GM12892 (cell line): ENCODE results near the gene DSTYK.

Experiments used
- POLR2A ChIP-seq: IDR thresholded peaks from 2 replicates; pipeline ENCODE4 v1.6.1; 2011; ENCODE audit warnings: low read depth, low read length, control low read depth
- POLR2AphosphoS5 ChIP-seq: IDR thresholded peaks from 2 replicates; pipeline ENCODE4 v1.6.1; 2011; ENCODE audit warnings: low read depth, low read length, control low read depth
- TAF1 ChIP-seq: IDR thresholded peaks from 2 replicates; pipeline ENCODE4 v1.6.1; 2011; ENCODE audit warnings: low read depth, mild to moderate bottlenecking, control low read depth, low read length, borderline replicate concordance

DNA sequence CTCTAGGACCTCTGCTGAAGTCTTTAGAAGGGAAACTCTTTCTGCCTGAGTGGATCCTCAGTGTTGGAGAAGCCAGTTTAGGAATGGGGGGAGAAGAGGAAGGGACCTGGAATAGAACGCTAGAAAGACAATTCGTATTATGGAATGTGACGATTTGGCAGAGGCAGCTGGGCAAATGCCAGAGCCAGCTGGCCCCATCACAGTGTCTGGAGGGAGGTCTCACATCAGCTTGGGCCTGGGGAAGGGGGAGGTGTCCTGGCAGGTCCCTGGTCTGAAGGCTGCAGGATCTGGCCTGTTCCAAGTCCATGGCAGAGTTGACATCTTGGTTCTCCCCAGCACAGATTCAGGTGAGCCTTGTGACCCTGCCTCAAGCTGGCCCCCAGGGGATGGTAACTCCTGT lies 27.6 kb upstream of the DSTYK start:
- TF ChIP-seq POLR2A (no peak), POLR2AphosphoS5 (no peak), TAF1 (no peak)
